ENCODE data around the gene TMEM255B.
"Not testable (repeated sequence)": the region's sequence is repeated elsewhere in the genome, so short reads cannot be mapped to it uniquely, and the experiment has no call there.

The TMEM255B gene

DNA sequence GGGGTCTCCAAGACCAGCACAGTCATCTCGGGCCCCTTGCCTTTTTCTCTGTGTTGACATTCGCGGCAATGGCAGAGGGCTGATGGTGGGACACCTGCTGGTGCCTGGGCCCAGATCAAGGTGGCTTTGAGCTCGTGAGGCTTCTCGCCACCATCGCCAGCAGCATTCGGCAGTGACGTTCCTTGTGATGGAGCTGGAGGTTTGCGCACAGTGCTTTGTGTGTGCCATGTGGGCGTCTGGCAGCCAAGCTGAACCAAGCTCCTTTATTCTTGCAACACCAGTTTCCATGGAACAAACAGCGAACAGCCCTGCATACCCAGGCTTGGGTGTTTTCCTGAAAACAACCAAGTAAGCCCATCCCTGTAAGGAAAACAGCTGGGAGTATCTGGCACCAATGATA is 9.1 kb upstream of the TMEM255B start:
- no peak for DNase-seq (ENCODE audit: extremely low spot score)
- TF ChIP-seq, protein P1, sequence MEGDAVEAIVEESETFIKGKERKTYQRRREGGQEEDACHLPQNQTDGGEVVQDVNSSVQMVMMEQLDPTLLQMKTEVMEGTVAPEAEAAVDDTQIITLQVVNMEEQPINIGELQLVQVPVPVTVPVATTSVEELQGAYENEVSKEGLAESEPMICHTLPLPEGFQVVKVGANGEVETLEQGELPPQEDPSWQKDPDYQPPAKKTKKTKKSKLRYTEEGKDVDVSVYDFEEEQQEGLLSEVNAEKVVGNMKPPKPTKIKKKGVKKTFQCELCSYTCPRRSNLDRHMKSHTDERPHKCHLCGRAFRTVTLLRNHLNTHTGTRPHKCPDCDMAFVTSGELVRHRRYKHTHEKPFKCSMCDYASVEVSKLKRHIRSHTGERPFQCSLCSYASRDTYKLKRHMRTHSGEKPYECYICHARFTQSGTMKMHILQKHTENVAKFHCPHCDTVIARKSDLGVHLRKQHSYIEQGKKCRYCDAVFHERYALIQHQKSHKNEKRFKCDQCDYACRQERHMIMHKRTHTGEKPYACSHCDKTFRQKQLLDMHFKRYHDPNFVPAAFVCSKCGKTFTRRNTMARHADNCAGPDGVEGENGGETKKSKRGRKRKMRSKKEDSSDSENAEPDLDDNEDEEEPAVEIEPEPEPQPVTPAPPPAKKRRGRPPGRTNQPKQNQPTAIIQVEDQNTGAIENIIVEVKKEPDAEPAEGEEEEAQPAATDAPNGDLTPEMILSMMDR (IDR thresholded peaks at IDR 0.05; ENCODE audit: control extremely low read depth, extremely low read depth, low read depth, missing control alignments) = no peak
- ChIA-PET CTCF (no interaction called here), POLR2A (no interaction called here)

DNA sequence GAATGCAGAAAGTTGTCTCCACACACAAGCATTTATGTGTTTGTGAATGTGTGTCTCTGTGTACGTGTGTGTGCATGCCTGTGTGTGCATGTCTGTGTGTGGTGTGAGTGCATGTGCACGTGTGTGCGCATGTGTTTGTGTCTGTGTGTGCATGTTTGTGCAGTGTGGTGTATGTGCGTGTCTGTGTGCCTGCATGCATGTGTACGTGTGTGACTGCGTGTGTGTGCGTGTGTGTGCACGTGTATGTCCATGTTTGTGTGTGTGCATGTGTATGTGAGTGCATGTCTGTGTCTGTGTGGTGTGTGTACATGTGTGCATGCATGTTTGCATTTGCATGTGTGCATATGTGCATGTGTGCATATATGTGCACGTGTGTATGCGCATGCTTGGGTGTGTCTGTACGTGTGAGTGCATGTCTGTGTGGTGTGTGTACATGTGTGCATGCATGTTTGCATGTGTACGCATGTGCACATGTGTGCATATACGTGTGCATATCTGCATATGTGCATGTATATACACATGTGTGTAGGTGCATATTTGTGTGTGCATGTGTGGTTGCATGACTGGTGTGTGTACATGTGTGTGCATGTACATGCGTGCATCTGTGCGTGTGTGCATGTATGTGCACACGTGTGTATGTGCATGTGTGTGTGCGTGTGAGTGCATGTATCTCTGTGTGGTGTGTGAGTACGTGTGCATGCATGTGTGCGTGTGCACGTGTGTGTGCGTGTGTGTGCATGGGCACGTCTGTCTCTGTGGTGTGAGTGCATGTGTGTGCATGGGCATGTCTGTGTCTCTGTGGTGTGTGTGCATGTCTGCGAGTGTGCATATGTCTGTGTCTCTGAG is 8.2 kb upstream of the TMEM255B start:
- POLR2A ChIA-PET = no interaction called here
- DNase-seq (ENCODE audit: extremely low spot score) = no peak
- TF ChIP-seq, protein P1 (IDR thresholded peaks at IDR 0.05; ENCODE audit: control extremely low read depth, extremely low read depth, low read depth, missing control alignments) = no peak
- CTCF ChIA-PET = no interaction called here

- POLR2A ChIA-PET = no interaction called here
- DNase-seq (ENCODE audit: extremely low spot score) = no peak
- TF ChIP-seq, protein P1 (IDR thresholded peaks at IDR 0.05; ENCODE audit: control extremely low read depth, extremely low read depth, low read depth, missing control alignments) = no peak
- CTCF ChIA-PET = no interaction called here
These were observed 7.5 kb upstream of the TMEM255B start for GRCh38 chr13:113751491-113751890.

DNA sequence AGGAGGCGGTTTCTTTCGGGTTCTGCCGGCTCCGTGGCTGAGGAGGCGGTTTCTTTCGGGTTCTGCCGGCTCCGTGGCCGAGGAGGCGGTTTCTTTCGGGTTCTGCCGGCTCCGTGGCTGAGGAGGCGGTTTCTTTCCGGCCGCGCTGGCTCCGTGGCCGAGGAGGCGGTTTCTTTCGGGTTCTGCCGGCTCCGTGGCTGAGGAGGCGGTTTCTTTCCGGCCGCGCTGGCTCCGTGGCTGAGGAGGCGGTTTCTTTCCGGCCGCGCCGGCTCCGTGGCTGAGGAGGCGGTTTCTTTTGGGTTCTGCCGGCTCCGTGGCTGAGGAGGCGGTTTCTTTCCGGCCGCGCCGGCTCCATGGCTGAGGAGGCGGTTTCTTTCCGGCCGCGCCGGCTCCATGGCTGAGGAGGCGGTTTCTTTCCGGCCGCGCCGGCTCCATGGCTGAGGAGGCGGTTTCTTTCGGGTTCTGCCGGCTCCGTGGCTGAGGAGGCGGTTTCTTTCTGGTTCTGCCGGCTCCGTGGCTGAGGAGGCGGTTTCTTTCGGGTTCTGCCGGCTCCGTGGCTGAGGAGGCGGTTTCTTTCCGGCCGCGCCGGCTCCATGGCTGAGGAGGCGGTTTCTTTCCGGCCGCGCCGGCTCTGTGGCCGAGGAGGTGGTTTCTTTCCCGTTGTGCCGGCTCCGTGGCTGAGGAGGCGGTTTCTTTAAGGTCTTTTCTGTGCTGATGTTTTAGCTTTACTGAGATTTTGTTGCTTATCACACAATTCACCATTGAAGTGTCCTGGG is 6.6 kb upstream of the TMEM255B start:
- CTCF ChIA-PET = interaction anchor here (1.3 kb wide), 1 partner anchor 12 kb away, joined by 3 read pairs; no protein-coding TSS in a partner anchor
- DNase-seq (ENCODE audit: extremely low spot score) = not testable (repeated sequence)

GRCh38 chr13:113753171-113753570 is 5.9 kb upstream of the TMEM255B start:
- ChIA-PET POLR2A (no interaction called here), CTCF (interaction anchor here (1.3 kb wide), 1 partner anchor 13 kb away, joined by 3 read pairs; no protein-coding TSS in a partner anchor)
- TF ChIP-seq, protein P1 (IDR thresholded peaks at IDR 0.05; ENCODE audit: control extremely low read depth, extremely low read depth, low read depth, missing control alignments) = no peak
- no peak for DNase-seq (ENCODE audit: extremely low spot score)

More for the DNA sequence above, 6.6 kb upstream of the TMEM255B start:
- POLR2A ChIA-PET = not testable (repeated sequence)

DNA sequence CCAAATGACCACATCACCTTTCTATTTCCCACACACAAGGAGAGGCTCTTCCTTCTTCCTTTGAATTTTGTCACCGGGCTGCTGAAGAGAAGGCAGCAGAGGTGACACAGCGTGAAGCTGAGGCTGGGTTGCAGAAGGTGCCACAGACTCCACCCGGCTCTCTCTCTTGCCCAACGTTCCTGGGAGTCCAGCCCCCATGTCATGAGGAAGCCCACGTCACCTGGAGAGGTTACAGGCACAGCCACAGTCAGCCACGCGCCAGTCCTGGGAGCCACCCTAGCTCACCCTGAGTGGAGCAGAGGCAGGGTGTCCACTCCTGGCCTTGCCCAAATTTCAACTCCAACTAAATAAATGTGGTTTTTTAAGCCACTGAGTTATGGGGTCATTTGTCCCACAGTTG is 4.8 kb upstream of the TMEM255B start:
- no peak for DNase-seq (ENCODE audit: extremely low spot score)
- TF ChIP-seq, protein P1 (IDR thresholded peaks at IDR 0.05; ENCODE audit: control extremely low read depth, extremely low read depth, low read depth, missing control alignments) = no peak
- CTCF ChIA-PET = interaction anchor here (1.3 kb wide), 1 partner anchor 9 kb away, joined by 3 read pairs; no protein-coding TSS in a partner anchor
- POLR2A ChIA-PET = no interaction called here

DNA sequence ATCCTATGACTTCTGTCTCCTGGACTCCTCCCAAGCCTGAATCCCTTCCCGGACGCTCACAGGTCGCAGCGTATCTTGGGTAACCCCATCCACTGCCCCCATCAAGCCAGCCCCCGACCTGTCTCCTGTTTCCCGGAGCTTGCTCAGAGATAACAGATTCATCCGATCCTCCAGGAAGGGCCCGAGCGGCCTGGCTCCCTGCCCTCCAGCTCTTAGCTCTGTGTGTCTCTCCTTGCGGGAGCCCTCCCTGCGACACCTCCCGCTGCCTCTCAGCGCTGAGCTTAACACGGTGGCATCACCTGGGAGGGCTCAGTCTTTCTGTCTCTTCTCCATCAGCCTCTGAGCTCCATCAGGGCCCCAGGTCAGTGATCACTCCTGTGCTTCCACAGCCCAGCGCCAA is 4.3 kb upstream of the TMEM255B start:
- POLR2A ChIA-PET = no interaction called here
- no peak for DNase-seq (ENCODE audit: extremely low spot score)
- TF ChIP-seq, protein P1 (IDR thresholded peaks at IDR 0.05; ENCODE audit: control extremely low read depth, extremely low read depth, low read depth, missing control alignments) = no peak
- CTCF ChIA-PET = interaction anchor here (1.3 kb wide), 1 partner anchor 10 kb away, joined by 3 read pairs; no protein-coding TSS in a partner anchor
